Inferior parietal cortex (tissue), 1 donor: Measurements from ENCODE around the gene ZNF630.
"Not testable (repeated sequence)": the region's sequence is repeated elsewhere in the genome, so short reads cannot be mapped to it uniquely, and the experiment has no call there.

Source experiments
- DNase-seq: peaks from one replicate; pipeline ENCODE4 v3.0.0-alpha.2; 2016; ENCODE audit errors: extremely low spot score

Gene ZNF630

GRCh38 chrX:48030237-48030636 is 41.2 kb downstream of the ZNF630 start:
- DNase-seq: no peak

GRCh38 chrX:48028091-48028490 is 43.3 kb downstream of the ZNF630 start:
- no peak for DNase-seq

GRCh38 chrX:48027545-48027944 is 43.9 kb downstream of the ZNF630 start:
- not testable (repeated sequence) for DNase-seq

- peak; percentile 76 for DNase-seq
These were observed 45.9 kb downstream of the ZNF630 start for GRCh38 chrX:48025561-48025960.

DNA sequence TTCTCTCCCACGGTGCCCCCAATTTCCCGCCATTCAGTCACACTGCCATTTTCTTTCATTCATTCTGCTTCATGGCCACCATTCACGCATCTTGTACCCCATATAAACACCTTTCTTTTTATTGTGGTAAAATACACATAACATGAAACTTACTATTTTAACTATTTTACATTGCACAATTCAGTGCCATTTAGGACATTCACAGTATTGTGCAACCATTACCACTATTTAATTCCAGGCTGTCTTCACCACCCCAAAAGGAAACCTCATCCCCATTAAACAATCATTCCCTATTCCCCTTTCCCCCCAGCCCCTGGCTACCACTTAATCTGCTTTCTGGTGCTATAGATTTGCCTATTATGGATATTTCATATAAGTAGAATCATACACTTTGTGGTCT is 48.7 kb downstream of the ZNF630 start:
- DNase-seq: no peak

- no peak for DNase-seq
These were observed 49.3 kb downstream of the ZNF630 start for GRCh38 chrX:48022100-48022499.

DNA sequence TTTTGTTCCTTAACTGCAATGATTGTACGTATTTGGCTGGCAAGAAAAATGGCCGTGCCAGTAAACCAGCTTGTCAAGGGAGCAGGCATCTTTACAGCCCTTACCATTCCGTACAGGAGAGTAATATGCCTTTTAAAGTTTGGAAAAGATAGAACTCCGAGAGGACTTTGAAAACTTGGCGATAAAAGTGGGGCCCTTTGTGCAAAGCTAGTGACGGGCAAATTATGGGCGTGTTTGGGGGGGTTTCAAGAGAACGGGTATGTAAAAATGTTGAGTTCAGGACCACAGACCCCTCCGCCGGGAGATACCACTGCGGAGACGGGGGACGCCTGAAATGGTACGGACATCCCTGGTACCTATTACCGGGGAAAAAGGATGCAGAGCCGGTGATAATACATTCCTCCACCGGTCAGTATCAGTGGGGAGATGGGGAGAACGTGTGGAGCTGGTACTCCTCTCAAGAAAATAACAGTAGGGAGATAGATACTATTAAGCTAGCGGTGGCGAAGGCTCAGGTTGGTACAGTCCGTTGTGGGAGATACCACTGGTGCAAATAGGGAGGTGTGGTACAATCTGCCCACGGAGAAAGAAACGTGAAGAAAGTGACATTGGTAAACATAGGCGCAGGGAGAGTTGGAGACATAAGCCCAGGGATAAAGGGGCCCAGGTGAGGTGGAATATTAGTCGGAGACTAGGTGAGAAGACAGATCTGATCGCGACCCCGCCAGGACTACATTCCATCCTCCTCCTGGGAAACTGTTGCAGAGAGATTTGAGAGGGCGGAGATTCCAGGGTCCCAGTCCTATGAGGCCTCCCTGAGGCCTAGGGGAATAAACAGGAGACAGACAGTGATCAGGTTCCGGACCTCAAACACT is 50.2 kb downstream of the ZNF630 start:
- peak; percentile 75 for DNase-seq

DNA sequence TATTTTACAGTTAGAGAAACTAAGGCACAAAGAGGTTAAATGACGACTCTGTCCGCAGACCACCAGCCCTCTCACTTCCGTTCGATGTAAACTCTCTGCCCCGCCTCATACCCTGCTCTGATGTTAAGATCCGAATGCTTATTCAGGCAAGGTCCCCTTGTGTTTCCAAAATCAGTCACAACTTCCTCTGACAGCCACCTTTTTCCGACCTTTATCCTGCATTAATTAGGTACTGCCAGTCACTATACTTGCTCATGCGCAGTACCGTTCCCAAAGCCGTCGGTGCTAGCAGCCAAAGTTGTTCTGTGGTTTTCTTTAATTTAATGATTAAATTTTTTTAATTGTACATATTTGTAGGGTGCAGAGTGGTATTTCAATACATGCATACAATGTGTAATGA is 51.0 kb downstream of the ZNF630 start:
- DNase-seq: not testable (repeated sequence)

DNA sequence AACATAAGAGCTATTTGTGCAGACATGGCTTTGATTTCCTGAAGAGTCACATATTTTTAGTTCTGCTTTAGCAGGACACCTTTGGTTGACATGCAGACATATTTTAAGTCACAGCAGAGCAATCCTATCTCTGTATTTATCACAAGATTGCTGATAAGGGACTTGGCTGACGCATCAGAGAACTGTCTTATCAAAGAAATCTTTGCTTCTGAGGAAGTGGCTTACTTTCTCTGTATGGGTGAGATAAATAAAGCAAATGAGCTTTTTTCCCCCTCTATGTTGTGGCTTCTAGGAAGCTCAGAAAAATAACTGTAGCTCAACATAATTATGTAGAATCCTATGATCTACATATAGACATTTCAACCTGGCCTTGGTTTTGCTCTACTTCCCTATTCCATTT is 51.5 kb downstream of the ZNF630 start:
- not testable (repeated sequence) for DNase-seq

DNA sequence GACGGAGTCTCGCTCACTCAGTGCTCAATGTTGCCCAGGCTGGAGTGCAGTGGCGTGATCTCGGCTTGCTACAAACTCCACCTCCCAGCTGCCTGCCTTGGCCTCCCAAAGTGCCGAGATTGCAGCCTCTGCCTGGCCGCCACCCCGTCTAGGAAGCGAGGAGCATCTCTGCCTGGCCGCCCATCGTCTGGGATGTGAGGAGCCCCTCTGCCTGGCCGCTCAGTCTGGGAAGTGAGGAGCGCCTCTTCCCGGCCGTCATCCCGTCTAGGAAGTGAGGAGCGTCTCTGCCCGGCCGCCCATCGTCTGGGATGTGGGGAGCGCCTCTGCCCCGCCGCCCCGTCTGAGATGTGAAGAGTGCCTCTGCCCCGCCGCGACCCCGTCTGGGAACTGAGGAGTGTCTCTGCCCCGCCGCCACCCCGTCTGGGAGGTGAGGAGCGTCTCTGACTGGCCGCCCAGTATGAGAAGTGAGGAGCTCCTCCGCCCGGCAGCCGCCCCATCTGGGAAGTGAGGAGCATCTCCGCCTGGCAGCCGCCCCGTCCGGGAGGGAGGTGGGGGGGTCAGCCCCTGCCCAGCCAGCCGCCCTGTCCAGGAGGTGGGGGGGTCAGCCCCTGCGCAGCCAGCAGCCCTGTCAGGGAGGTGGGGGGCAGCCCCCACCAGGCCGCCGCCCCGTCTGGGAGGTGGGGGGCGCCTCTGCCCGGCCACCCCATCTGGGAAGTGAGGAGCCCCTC is 54.7 kb downstream of the ZNF630 start:
- not testable (repeated sequence) for DNase-seq

DNA sequence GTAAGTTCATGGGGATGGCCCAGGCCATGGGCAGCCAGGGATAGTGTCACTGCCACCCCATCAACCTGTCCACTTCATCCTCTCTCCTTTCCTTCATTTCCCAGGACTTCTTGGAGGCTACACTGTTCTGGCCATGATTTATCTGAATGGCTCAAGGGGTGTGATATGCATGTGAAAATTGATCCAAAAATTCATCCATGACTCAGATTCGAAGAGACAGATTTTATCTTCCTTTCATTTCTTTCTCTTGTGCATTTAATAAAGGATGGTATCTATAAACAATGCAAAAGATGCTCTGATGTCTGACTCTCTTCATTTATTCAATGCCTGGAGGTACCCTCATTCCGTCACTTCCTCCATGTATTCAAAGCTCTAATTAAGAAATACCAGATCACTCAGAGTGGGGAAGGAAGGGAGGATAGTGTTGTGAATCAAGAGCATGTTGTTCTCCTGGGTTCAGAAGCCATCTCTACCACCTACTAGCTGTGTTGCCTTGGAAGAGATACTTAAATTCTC is 61.9 kb downstream of the ZNF630 start:
- not testable (repeated sequence) for DNase-seq
